ENCODE results near the gene DNAH9.

GRCh38 chr17:11582217-11582616 lies 16.1 kb upstream of the DNAH9 start:
- TF ChIP-seq REST (IDR thresholded peaks at IDR 0.05; ENCODE audit: insufficient replicate concordance, low read depth) (no peak), POLR2AphosphoS5 (IDR thresholded peaks at IDR 0.05; ENCODE audit: low read depth) (no peak), GABPA (IDR thresholded peaks at IDR 0.05; ENCODE audit: low read depth) (no peak)
